GM19193 (cell line): Measurements from ENCODE around the gene GALNTL6.

Experiments
- POLR2A ChIP-seq: IDR thresholded peaks from 4 replicates; pipeline ENCODE4 v1.6.1; 2011; ENCODE audit not compliant: insufficient read depth, insufficient read length; ENCODE audit errors: extremely low read depth

Gene GALNTL6

GRCh38 chr4:172547724-172548123 lies 734.5 kb downstream of the GALNTL6 start:
- TF ChIP-seq POLR2A: no peak

GRCh38 chr4:172553216-172553615 lies 740.0 kb downstream of the GALNTL6 start:
- TF ChIP-seq POLR2A: no peak

GRCh38 chr4:172554588-172554987 lies 741.4 kb downstream of the GALNTL6 start:
- TF ChIP-seq POLR2A: no peak

GRCh38 chr4:172555725-172556124 lies 742.5 kb downstream of the GALNTL6 start:
- no peak for TF ChIP-seq POLR2A

- TF ChIP-seq POLR2A: no peak
These were observed 760.7 kb downstream of the GALNTL6 start for GRCh38 chr4:172573899-172574298.

GRCh38 chr4:172578712-172579111 lies 765.5 kb downstream of the GALNTL6 start:
- TF ChIP-seq POLR2A: no peak

GRCh38 chr4:172584816-172585215 lies 771.6 kb downstream of the GALNTL6 start:
- TF ChIP-seq POLR2A: no peak

- TF ChIP-seq POLR2A: no peak
These were observed 783.0 kb downstream of the GALNTL6 start for GRCh38 chr4:172596206-172596605.

- no peak for TF ChIP-seq POLR2A
These were observed 786.4 kb downstream of the GALNTL6 start for GRCh38 chr4:172599554-172599953.

- no peak for TF ChIP-seq POLR2A
These were observed 788.0 kb downstream of the GALNTL6 start for GRCh38 chr4:172601195-172601594.

GRCh38 chr4:172619218-172619617 lies 806.0 kb downstream of the GALNTL6 start:
- TF ChIP-seq POLR2A: no peak

GRCh38 chr4:172619798-172620197 lies 806.6 kb downstream of the GALNTL6 start:
- TF ChIP-seq POLR2A: no peak

GRCh38 chr4:172628263-172628662 lies 815.1 kb downstream of the GALNTL6 start:
- TF ChIP-seq POLR2A: no peak

GRCh38 chr4:172630280-172630679 lies 817.1 kb downstream of the GALNTL6 start:
- TF ChIP-seq POLR2A: no peak

GRCh38 chr4:172631832-172632231 lies 818.6 kb downstream of the GALNTL6 start:
- TF ChIP-seq POLR2A: no peak

- no peak for TF ChIP-seq POLR2A
These were observed 835.3 kb downstream of the GALNTL6 start for GRCh38 chr4:172648471-172648870.

GRCh38 chr4:172649143-172649542 lies 835.9 kb downstream of the GALNTL6 start:
- TF ChIP-seq POLR2A: no peak
